GM19035 (cell line): ENCODE measurements around the gene PRDM8.
"Not testable (repeated sequence)": the region's sequence is repeated elsewhere in the genome, so short reads cannot be mapped to it uniquely, and the experiment has no call there.

ENCODE experiments used
- ATAC-seq: cut with Tn5 transposase; IDR thresholded peaks from one replicate; pipeline ENCODE4 v1.9.1; 2021; ENCODE audit not compliant: unreplicated experiment

PRDM8 gene

GRCh38 chr4:80196922-80197573, at the start of gene PRDM8:
Gene PRDM8 (plus strand): TSS chr4:80197503. CDS start chr4:80200081, 2,578 bp downstream.
- no peak for ATAC-seq

- ATAC-seq = no peak
Measured at GRCh38 chr4:80150387-80151180, 46.7 kb upstream of the PRDM8 start.

GRCh38 chr4:80151981-80152380, 45.3 kb upstream of the PRDM8 start:
- no peak for ATAC-seq

- no peak for ATAC-seq
Measured at GRCh38 chr4:80153874-80154544, 43.3 kb upstream of the PRDM8 start.

- ATAC-seq = no peak
Measured at GRCh38 chr4:80154545-80154933, 42.8 kb upstream of the PRDM8 start.

GRCh38 chr4:80155316-80155982, 41.9 kb upstream of the PRDM8 start:
- no peak for ATAC-seq

GRCh38 chr4:80156410-80156809, 40.9 kb upstream of the PRDM8 start:
- ATAC-seq = no peak

- no peak for ATAC-seq
Measured at GRCh38 chr4:80161413-80162058, 35.8 kb upstream of the PRDM8 start.

- no peak for ATAC-seq
Measured at GRCh38 chr4:80162418-80162817, 34.9 kb upstream of the PRDM8 start.

- no peak for ATAC-seq
Measured at GRCh38 chr4:80165855-80166254, 31.4 kb upstream of the PRDM8 start.

- no peak for ATAC-seq
Measured at GRCh38 chr4:80171251-80171650, 26.1 kb upstream of the PRDM8 start.

GRCh38 chr4:80171656-80172055, 25.6 kb upstream of the PRDM8 start:
- ATAC-seq = no peak

GRCh38 chr4:80172203-80172602, 25.1 kb upstream of the PRDM8 start:
- no peak for ATAC-seq

GRCh38 chr4:80173401-80173800, 23.9 kb upstream of the PRDM8 start:
- ATAC-seq = peak; percentile 90

GRCh38 chr4:80173841-80174240, 23.5 kb upstream of the PRDM8 start:
- ATAC-seq = no peak

- not testable (repeated sequence) for ATAC-seq
Measured at GRCh38 chr4:80177793-80178192, 19.5 kb upstream of the PRDM8 start.

GRCh38 chr4:80178964-80179363, 18.3 kb upstream of the PRDM8 start:
- ATAC-seq = no peak

- no peak for ATAC-seq
Measured at GRCh38 chr4:80179637-80180161, 17.6 kb upstream of the PRDM8 start.

GRCh38 chr4:80180743-80181142, 16.6 kb upstream of the PRDM8 start:
- no peak for ATAC-seq

- ATAC-seq = no peak
Measured at GRCh38 chr4:80182237-80182866, 15.0 kb upstream of the PRDM8 start.
